ENCODE measurements around the gene EME2.

DNA sequence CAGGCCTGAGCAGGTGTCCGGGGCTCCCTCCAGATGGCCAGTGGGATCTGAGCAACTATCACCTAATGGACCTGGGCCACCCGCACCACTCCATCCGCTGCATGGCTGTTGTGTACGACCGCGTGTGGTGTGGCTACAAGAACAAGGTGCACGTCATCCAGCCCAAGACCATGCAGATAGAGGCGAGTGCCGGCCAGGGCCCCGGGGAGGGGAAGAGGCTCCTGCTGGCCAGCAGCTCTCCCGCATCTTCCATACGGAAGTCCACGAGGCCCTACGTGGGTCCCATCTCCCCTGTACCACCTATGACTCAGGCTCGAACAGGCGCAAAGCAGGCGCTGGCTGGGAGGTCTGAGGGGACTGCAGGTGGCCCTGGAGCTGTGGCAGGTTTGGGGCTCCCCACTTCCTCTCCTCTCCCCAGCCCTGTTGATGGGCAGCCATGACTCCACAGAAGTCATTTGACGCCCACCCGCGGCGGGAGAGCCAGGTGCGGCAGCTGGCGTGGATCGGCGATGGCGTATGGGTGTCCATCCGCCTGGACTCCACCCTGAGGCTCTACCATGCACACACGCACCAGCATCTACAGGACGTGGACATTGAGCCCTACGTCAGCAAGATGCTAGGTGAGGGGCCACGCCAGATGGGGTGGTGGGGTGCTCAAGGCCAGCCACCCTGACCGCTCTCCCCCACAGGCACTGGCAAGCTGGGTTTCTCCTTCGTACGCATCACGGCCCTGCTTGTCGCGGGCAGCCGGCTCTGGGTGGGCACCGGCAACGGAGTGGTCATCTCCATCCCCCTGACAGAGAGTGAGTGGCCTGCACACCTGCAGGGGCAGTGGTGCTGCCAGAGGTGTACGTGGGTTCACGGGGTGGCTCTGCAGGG, 5.3 kb upstream of the EME2 start:
- TF ChIP-seq, protein P1, sequence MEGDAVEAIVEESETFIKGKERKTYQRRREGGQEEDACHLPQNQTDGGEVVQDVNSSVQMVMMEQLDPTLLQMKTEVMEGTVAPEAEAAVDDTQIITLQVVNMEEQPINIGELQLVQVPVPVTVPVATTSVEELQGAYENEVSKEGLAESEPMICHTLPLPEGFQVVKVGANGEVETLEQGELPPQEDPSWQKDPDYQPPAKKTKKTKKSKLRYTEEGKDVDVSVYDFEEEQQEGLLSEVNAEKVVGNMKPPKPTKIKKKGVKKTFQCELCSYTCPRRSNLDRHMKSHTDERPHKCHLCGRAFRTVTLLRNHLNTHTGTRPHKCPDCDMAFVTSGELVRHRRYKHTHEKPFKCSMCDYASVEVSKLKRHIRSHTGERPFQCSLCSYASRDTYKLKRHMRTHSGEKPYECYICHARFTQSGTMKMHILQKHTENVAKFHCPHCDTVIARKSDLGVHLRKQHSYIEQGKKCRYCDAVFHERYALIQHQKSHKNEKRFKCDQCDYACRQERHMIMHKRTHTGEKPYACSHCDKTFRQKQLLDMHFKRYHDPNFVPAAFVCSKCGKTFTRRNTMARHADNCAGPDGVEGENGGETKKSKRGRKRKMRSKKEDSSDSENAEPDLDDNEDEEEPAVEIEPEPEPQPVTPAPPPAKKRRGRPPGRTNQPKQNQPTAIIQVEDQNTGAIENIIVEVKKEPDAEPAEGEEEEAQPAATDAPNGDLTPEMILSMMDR (IDR thresholded peaks at IDR 0.05; ENCODE audit: borderline replicate concordance, extremely low read depth, low read length, poor library complexity, severe bottlenecking), result no peak
- no peak for TF ChIP-seq EZH2 (IDR thresholded peaks at IDR 0.05; ENCODE audit: borderline replicate concordance, low read depth, low read length, severe bottlenecking)
